AG04450 (cell line): Measurements from ENCODE around the gene SH2D1B. TPM values are rescaled to one million over a fixed set of nuclear protein-coding genes. Genes with fewer than 3 reads are reported as not detected.
A peak's percentile ranks its signal among the peaks of the same experiment; 100 is the strongest.
"Not testable (repeated sequence)": the region's sequence is repeated elsewhere in the genome, so short reads cannot be mapped to it uniquely, and the experiment has no call there.

ENCODE experiments used
- CTCF ChIA-PET: fragments of 300-600, 350-600 bp; formaldehyde crosslinking; extraction: SDS; loops from one replicate; lab custom pipeline; 2022; ENCODE audit warnings: antibody characterized with exemption, inconsistent platforms; lab: Charles Lee
- POLR2A ChIA-PET: fragments of 350-600 bp; formaldehyde crosslinking; extraction: SDS; loops from one replicate; lab custom pipeline; 2021; ENCODE audit warnings: antibody characterized with exemption, inconsistent platforms; lab: Yijun Ruan, JAX
- DNase-seq: peaks from one replicate; pipeline ENCODE4 v3.0.0-alpha.2; 2011; ENCODE audit warnings: low read depth, low spot score
- H3K27ac ChIP-seq: one replicate; pipeline ENCODE4 v1.5.1; 2012; ENCODE audit warnings: low read depth, low read length, control low read depth
- H3K27me3 ChIP-seq: one replicate; pipeline ENCODE4 v1.6.0; 2012; ENCODE audit warnings: low read length; ENCODE audit not compliant: control insufficient read depth, insufficient read depth
- H3K4me3 ChIP-seq: 2 replicates; pipeline ENCODE4 v1.5.1; 2011; ENCODE audit warnings: mild to moderate bottlenecking, low read depth, low read length, control low read depth
- H3K9me3 ChIP-seq: 2 replicates; pipeline ENCODE4 v1.5.1; 2012; ENCODE audit warnings: low read length; ENCODE audit not compliant: control insufficient read depth, insufficient read depth
- CTCF ChIP-seq: IDR thresholded peaks from 2 replicates; pipeline ENCODE4 v1.5.1; 2011; ENCODE audit warnings: low read depth, low read length, control low read depth, inconsistent platforms
- polyA plus RNA-seq: library from polyadenylated mRNA; depleted of rRNA; stranded (reverse); fragments of >200 nt; gene quantifications from 2 replicates; pipeline ENCODE4 v1.2.3, GENCODE V29; 2011; rRNA removed

SH2D1B gene
- polyA plus RNA-seq, 1 experiment = not detected

GRCh38 chr1:162353078-162353477 lies 58.9 kb downstream of the SH2D1B start:
- H3K9me3 ChIP-seq = no peaks in the 10 kb centered on the region
- no peaks in the 10 kb centered on the region for H3K27me3 ChIP-seq
- POLR2A ChIA-PET = no interaction called here
- no peak for DNase-seq
- no peak overlapping the region for H3K27ac ChIP-seq
- CTCF ChIA-PET = no interaction called here
- TF ChIP-seq CTCF = no peak
- no peak overlapping the region for H3K4me3 ChIP-seq

- CTCF ChIA-PET = interaction anchor here (0.5 kb wide), 1 partner anchor 594 kb away, joined by 5 read pairs; no protein-coding TSS in a partner anchor
- POLR2A ChIA-PET, H3K9me3 ChIP-seq: not testable (repeated sequence)
Measured at GRCh38 chr1:162351874-162352273, 60.1 kb downstream of the SH2D1B start.

GRCh38 chr1:162351246-162351842 lies 60.6 kb downstream of the SH2D1B start:
- no peak overlapping the region for H3K27ac ChIP-seq
- POLR2A ChIA-PET = no interaction called here
- H3K4me3 ChIP-seq = no peak overlapping the region
- CTCF ChIA-PET = interaction anchor here (2.0 kb wide), 1 partner anchor 40 kb away, joined by 13 read pairs; no protein-coding TSS in a partner anchor
- no peaks in the 10 kb centered on the region for H3K9me3 ChIP-seq
- H3K27me3 ChIP-seq = no peaks in the 10 kb centered on the region
- TF ChIP-seq CTCF = no peak
- DNase-seq = no peak

More at GRCh38 chr1:162351874-162352273, 60.1 kb downstream of the SH2D1B start:
- H3K27me3 ChIP-seq, H3K27ac ChIP-seq, DNase-seq, H3K4me3 ChIP-seq: not testable (repeated sequence)

- DNase-seq = peak; percentile 33
- CTCF ChIA-PET = interaction anchor here (2.0 kb wide), 1 partner anchor 41 kb away, joined by 13 read pairs; no protein-coding TSS in a partner anchor
- Histone ChIP-seq H3K27me3 (no peaks in the 10 kb centered on the region), H3K9me3 (no peaks in the 10 kb centered on the region), H3K27ac (no peak overlapping the region), H3K4me3 (no peak overlapping the region)
- POLR2A ChIA-PET = no interaction called here
- TF ChIP-seq CTCF = no peak
Measured at GRCh38 chr1:162349635-162350330, 62.2 kb downstream of the SH2D1B start.

- Histone ChIP-seq H3K27me3 (no peaks in the 10 kb centered on the region), H3K27ac (no peak overlapping the region), H3K9me3 (no peaks in the 10 kb centered on the region), H3K4me3 (no peak overlapping the region)
- no peak for DNase-seq
- ChIA-PET CTCF (no interaction called here), POLR2A (no interaction called here)
- no peak for TF ChIP-seq CTCF
Measured at GRCh38 chr1:162347281-162347680, 64.7 kb downstream of the SH2D1B start.

Other genes with a start within 250 kb of the SH2D1B start
- gene SPATA46, start 35.3 kb downstream of the SH2D1B start, polyA plus RNA-seq = not detected in 2 replicates
- 0.07 and 0.11 TPM in 2 replicates for gene C1orf226, start 30.4 kb downstream of the SH2D1B start, polyA plus RNA-seq
- 34.7 and 48.2 TPM in 2 replicates for gene UHMK1, start 85.7 kb upstream of the SH2D1B start, polyA plus RNA-seq
- 68.5 and 85.7 TPM in 2 replicates for gene UAP1, start 149.6 kb upstream of the SH2D1B start, polyA plus RNA-seq
- 179 and 194 TPM in 2 replicates for gene DDR2, start 220.3 kb upstream of the SH2D1B start, polyA plus RNA-seq